ENCODE measurements around the gene CALML3. TPM values are rescaled to one million over a fixed set of nuclear protein-coding genes. Genes with fewer than 3 reads are reported as not detected.

The CALML3 gene
- total and polyA plus RNA-seq, 10 of the 15 experiments (the other 5 are each of a cell fraction or from before 2014, with no cell fraction given) = not detected

- TF ChIP-seq ZNF384 (IDR thresholded peaks at IDR 0.05; ENCODE audit: borderline replicate concordance, low read depth, low read length) (no peak), BACH1 (IDR thresholded peaks at IDR 0.05; ENCODE audit: borderline replicate concordance) (no peak), ZNF24 (IDR thresholded peaks at IDR 0.05) (no peak)
- H3K79me2 ChIP-seq (ENCODE audit: control insufficient read depth, insufficient read depth, low read length) = no peaks in the 10 kb centered on the region
- DNase-seq (ENCODE audit: low read depth, low spot score) (no peak), ATAC-seq (no peak), FAIRE-seq (no peak)
- no peak overlapping the region for H3K4me2 ChIP-seq (ENCODE audit: control insufficient read depth, insufficient read depth)
- ChIA-PET POLR2A (no interaction called here), SMC1A (ENCODE audit: uncharacterized antibody, unreplicated experiment) (no interaction called here), RAD21 (ENCODE audit: unreplicated experiment) (no interaction called here), CTCF (no interaction called here)
- in situ Hi-C loops (cut with MboI) (no loop called here), intact Hi-C loops (cut with micrococcal nuclease; ENCODE audit: unreplicated experiment) (no loop called here)
- no peaks in the 10 kb centered on the region for H3K36me3 ChIP-seq (ENCODE audit: control insufficient read depth in 2 of 2, insufficient read depth in 2 of 2, low read length in 1 of 2)
- no peaks in the 10 kb centered on the region for H3K4me1 ChIP-seq (ENCODE audit: control insufficient read depth, insufficient read depth, low read length)
- H4K20me1 ChIP-seq (ENCODE audit: control insufficient read depth, insufficient read depth) = no peaks in the 10 kb centered on the region
- peaks cover 2% of the 10 kb centered on the region; the same call in 2 of the 3 replicates for H3K9me3 ChIP-seq (replicated peaks; ENCODE audit: control insufficient read depth, insufficient read depth, low read length)
- H3K4me3 ChIP-seq = no peak overlapping the region
- no TSS peak for BruUV-seq (replicated peaks)
- H3K9ac ChIP-seq (ENCODE audit: control insufficient read depth, insufficient read depth, low read length) = no peak overlapping the region
- no peaks in the 10 kb centered on the region; a peak in 1 of 4 replicates for H3K27me3 ChIP-seq (replicated peaks in 1 of 2; ENCODE audit: control insufficient read depth in 2 of 2, insufficient read depth in 2 of 2, low read length in 1 of 2)
- 27% methylated on average over 9 of the region's 9 CpGs for WGBS (ENCODE audit: insufficient coverage, insufficient replicate concordance, low lambda C conversion rate, missing lambda C conversion rate)
- no peak overlapping the region for H3K27ac ChIP-seq (ENCODE audit: control insufficient read depth, insufficient read depth)
- H2AFZ ChIP-seq (ENCODE audit: control insufficient read depth, low read depth, low read length) = no peak overlapping the region
Observed at GRCh38 chr10:5540080-5540479, 15.3 kb downstream of the CALML3 start.

- ATAC-seq (no peak), DNase-seq (ENCODE audit: low read depth, low spot score) (no peak), FAIRE-seq (no peak)
- peaks cover 2% of the 10 kb centered on the region; the same call in 2 of the 3 replicates for H3K9me3 ChIP-seq (replicated peaks; ENCODE audit: control insufficient read depth, insufficient read depth, low read length)
- ChIA-PET SMC1A (ENCODE audit: uncharacterized antibody, unreplicated experiment) (no interaction called here), RAD21 (ENCODE audit: unreplicated experiment) (no interaction called here), POLR2A (no interaction called here), CTCF (no interaction called here)
- H2AFZ ChIP-seq (ENCODE audit: control insufficient read depth, low read depth, low read length) = no peak overlapping the region
- H3K79me2 ChIP-seq (ENCODE audit: control insufficient read depth, insufficient read depth, low read length) = no peaks in the 10 kb centered on the region
- in situ Hi-C loops (cut with MboI) (no loop called here), intact Hi-C loops (cut with micrococcal nuclease; ENCODE audit: unreplicated experiment) (no loop called here)
- H3K4me3 ChIP-seq = no peak overlapping the region
- no peaks in the 10 kb centered on the region for H4K20me1 ChIP-seq (ENCODE audit: control insufficient read depth, insufficient read depth)
- no peaks in the 10 kb centered on the region for H3K36me3 ChIP-seq (ENCODE audit: control insufficient read depth in 2 of 2, insufficient read depth in 2 of 2, low read length in 1 of 2)
- H3K27me3 ChIP-seq (replicated peaks in 1 of 2; ENCODE audit: control insufficient read depth in 2 of 2, insufficient read depth in 2 of 2, low read length in 1 of 2) = no peaks in the 10 kb centered on the region; a peak in 1 of 4 replicates
- no peak overlapping the region for H3K27ac ChIP-seq (ENCODE audit: control insufficient read depth, insufficient read depth)
- H3K4me2 ChIP-seq (ENCODE audit: control insufficient read depth, insufficient read depth) = no peak overlapping the region
- no TSS peak for BruUV-seq (replicated peaks)
- no peaks in the 10 kb centered on the region for H3K4me1 ChIP-seq (ENCODE audit: control insufficient read depth, insufficient read depth, low read length)
- 54% methylated on average over 3 of the region's 3 CpGs for WGBS (ENCODE audit: insufficient coverage, insufficient replicate concordance, low lambda C conversion rate, missing lambda C conversion rate)
- H3K9ac ChIP-seq (ENCODE audit: control insufficient read depth, insufficient read depth, low read length) = no peak overlapping the region
- TF ChIP-seq EED (IDR thresholded peaks at IDR 0.05; ENCODE audit: low read depth) (no peak), STAT1 (conservative IDR thresholded peaks at IDR 0.05) (no peak), RELB (IDR thresholded peaks at IDR 0.05; ENCODE audit: low read depth) (no peak), ZNF687 (IDR thresholded peaks at IDR 0.05) (no peak), ETV6 (conservative IDR thresholded peaks at IDR 0.05 in 1 of 2, IDR thresholded peaks at IDR 0.05 in 1 of 2; ENCODE audit: borderline replicate concordance in 1 of 2, low read depth in 1 of 2) (no peak), SUZ12 (IDR thresholded peaks at IDR 0.05; ENCODE audit: unreplicated experiment) (no peak), POLR2AphosphoS5 (IDR thresholded peaks at IDR 0.05; ENCODE audit: low read length) (no peak), ZNF24 (IDR thresholded peaks at IDR 0.05) (no peak), POLR2A (IDR thresholded peaks at IDR 0.05; ENCODE audit: low read depth, low read length) (no peak), RUNX3 (IDR thresholded peaks at IDR 0.05; ENCODE audit: low read length) (no peak)
Observed at GRCh38 chr10:5540891-5541290, 16.1 kb downstream of the CALML3 start.

Data from GM12878 (cell line).